NCI-H446 (cell line): ENCODE results near the gene PLCD1.
A peak's percentile ranks its signal among the peaks of the same experiment; 100 is the strongest.
"Not testable (repeated sequence)": the region's sequence is repeated elsewhere in the genome, so short reads cannot be mapped to it uniquely, and the experiment has no call there.

ENCODE experiments used
- DNase-seq, 2 experiments: peaks; one replicate each; lab custom pipeline; 2025; lab: John Stamatoyannopoulos, UW

Gene PLCD1

DNA sequence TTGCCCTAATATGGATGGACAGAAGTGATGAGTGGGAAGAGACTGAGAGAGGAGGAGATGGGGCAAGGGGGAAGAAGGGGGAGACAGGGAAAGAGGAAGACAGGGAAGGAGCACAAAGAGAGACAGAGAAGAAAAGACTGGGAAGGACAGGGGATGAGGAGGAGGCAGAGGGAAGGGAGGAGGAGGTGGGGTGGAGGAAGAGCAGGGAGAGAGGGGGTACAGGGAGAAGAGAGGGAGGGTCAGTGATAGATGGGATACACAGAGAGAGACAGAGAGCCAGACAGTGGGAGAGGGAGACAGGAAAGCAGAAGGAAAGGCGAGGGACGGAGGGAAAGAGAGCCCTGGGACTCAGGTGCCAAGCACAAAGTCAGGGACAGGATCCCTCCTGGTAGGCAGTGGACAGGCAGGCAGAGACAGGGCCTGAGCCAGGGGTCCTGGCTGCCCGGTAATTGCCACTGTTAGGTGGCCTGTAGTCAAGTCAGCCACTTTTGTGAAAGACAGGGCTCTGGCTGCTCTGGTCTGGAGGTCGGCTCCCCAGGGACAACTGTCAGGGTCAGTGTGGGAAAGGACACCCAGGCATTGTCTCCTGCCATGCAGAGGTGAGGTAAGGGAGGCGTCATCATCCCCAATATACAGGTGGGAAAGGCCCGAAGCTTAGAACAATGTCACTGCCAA lies 29.1 kb downstream of the PLCD1 start:
- no peak for DNase-seq

DNA sequence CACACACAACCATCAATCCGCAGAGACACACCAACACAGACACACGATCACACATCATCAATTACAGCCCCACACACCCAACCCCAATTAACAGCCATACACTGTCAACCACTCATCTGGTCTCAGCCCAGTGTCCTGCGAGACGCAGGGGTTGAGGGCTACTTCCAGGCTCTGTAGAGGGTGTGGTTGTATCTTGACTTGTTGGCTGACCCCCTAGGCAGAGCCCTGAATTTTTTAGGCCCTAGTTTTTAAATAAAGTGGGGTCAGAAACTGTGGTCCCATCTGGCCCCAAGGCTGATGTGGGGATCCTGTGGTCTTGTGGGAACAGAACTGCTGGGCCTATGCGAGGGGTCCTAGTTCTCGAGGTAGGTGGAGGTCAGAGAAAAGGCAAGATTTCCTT lies 29.6 kb downstream of the PLCD1 start:
- DNase-seq, result no peak

DNA sequence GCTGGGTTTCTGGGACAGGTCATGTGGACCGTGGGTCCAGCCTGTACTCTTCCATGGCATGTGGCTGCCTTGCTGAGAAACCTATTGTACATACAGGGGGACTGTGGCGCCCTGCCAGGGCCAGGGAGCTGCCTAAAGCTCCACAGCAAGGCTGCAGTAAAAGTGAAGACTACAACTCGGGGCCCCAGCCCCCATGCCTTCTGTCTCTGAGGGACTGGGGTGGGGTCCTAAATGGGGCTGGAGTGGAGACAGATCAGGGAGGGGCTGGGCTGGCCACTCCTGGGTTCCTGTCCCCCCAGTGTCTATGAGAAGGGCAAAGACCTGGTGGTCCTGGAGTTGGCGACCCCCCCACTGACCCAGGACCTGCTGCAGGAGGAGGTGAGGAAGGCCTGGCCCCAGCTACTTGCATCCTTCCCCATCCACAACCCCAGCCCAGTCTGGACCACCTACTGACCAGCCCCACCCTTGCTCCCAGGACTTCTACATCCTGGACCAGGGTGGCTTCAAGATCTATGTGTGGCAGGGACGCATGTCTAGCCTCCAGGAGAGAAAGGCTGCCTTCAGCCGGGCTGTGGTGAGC lies 31.6 kb downstream of the PLCD1 start:
- no peak for DNase-seq

- DNase-seq, result no peak
Observed at GRCh38 chr3:37997342-37997741, 32.1 kb downstream of the PLCD1 start.

GRCh38 chr3:37996785-37997301 lies 32.6 kb downstream of the PLCD1 start:
- DNase-seq, result peak in 1 of 2 experiments; percentile 67

DNA sequence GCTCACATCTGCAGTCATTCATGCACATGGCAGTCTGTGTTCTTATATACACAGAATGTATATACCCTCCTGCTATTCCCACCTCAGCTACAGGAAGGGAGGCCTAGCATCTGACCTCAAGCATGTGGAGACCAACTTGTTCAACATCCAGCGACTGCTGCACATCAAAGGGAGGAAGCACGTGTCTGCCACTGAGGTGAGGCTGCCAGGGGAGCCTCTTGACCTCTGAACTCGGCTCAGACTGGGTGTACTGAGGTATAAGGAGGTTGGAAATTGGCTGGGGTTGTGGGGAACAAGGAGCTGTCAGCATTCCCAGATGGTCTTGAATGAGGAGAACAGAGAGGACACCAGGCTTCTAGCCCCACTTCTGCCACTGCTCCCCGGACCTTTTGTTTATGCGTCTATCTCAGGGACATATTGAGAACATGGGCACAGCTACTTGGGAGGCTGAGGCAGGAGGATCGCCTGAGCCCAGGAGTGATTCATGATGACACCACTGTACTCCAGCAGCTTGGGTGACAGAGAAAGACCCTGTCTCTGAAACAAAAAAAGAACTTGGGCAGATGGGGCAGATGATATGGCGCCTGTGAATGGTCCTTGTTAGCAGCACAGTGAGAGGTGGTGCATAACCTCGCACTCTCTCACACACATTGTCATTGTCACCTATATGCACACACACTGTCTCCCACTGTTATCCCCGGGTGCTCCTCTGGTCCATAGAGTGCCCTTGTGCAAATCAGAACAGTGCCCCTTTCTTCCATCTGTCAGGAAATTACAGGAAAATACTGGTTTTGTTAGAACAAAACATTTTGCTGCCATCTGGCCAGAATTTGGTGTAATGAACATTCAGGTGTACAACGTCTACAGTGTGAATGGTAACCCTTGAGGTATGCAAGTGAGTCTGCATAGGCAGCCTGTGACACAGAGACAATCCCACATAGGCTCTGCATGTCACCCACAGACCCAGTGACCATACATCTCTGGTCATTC lies 33.5 kb downstream of the PLCD1 start:
- DNase-seq, result peak in 1 of 2 experiments; percentile 3

DNA sequence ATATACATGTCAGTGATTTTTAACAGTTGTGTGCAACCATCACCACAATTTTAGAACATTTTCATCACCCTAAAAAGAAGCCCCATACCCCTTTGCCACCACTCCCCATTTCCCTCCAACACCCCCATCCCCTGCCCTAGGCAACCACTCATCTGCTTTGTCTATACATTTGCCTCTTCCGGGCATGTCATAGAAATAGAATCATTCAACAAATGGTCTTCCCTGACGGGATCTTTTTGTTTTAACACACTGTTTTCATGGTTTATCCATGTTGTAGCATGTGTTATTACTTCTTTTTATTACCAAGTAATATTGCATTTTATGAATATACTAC lies 34.8 kb downstream of the PLCD1 start:
- no peak for DNase-seq

DNA sequence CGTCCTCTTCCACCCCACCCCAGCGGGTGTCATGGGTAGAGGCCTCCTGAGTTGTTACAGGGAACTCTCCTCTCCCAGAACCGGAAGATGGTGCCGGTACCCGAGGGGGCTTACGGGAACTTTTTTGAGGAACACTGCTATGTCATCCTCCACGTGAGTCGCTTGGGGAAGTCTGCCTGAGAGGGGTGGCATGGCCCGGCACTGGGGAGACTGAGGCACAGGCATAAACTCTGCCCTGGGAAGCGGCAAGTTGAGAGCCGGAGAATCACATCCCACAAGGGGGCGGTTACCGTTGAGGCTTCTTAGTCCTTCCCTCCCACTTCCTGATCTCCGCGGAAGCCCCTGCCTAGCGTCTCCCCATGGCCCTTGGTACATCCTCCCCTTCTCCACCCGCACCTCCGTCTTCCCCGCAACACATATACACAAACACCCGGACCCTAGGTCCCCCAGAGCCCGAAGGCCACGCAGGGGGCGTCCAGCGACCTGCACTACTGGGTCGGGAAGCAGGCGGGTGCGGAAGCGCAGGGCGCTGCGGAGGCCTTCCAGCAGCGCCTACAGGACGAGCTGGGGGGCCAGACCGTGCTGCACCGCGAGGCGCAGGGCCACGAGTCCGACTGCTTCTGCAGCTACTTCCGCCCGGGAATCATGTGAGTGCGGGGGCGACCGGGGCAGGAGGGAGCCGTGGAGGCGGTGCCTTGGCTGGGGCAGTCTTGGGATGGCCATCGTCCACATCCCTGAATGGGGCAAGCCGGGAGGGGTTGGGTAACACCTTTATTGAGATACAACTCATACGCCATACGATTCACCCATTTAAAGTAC lies 35.4 kb downstream of the PLCD1 start:
- DNase-seq, result no peak

DNA sequence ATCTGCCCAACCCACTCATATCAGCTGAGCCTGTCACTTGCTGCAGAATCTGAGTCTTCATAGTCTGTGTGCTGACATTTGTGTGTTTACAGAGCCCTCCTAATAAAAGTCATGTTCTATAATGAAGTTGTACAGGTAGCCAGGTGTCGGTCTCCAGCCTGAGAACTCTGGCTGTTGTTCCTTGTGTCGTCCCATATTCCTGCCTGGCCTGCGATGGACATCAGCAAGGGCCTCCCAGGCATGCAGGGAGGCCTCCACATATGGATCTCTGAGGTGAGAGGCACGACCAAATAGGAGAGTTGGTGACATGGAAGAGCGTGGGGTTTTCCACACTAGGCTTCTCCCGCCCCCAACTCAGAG lies 36.0 kb downstream of the PLCD1 start:
- no peak for DNase-seq

DNA sequence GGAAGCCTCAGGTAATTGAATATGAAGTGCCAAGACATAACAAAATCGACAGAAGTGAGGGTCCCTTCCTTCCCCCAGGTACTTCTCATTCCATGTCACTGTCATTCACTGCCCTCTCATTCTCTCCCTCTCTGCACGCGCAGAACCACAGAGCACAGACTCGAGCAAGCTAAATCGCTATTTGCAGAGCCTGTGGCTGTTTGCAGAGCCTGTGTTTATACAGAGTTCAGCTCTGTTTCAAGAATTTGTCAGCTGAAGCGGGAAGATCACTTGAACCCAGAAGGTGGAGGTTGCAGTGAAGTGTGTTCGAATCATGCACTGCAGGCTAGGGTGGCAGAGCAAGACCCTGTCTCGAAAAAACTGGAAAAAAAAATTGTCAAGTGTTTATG lies 36.4 kb downstream of the PLCD1 start:
- DNase-seq, result no peak

- no peak for DNase-seq
Observed at GRCh38 chr3:37992271-37993066, 37.0 kb downstream of the PLCD1 start.

GRCh38 chr3:37991823-37992222 lies 37.6 kb downstream of the PLCD1 start:
- no peak for DNase-seq

DNA sequence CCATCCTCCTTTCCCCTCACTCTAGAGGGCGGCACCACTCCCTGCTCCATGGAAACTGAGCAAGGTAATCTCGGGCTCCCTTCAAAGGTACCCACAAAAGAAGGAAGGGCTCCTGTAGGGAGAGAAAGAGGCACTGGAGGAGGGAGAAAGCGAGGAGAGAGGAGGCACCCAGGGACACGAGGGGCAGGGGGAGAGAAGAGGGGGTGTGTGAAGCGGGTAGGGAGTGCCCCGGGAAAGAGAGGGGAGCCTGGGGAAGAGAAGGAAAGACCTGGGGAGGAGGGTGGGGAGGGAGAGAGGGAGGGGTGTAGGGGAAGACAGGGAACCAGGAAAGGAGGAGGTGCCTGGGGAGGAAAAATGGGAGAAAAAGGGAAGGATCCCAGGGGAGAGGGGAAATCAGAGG lies 38.3 kb downstream of the PLCD1 start:
- DNase-seq, result no peak

DNA sequence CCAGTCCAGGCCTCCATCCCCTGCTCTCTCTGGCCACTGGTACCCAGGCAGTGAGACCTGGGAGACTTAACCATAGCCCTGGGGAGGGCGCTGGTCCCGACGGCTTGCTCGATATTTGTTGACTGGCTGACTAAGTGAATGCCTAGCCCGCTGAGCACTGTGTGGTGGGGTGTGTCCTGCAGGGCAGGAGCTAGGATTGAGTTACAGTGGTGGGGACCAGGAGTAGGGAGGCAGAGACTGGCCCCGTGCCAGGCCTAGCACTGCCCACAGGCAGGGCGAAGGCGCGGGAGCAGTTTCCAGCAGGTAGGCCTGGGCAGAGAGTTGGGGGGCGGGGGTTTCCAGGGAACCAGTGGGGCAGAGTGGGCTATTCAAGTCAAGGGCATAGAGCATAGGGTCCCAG lies 38.9 kb downstream of the PLCD1 start, which contains the start of gene VILL:
TSS of gene VILL (plus strand) at position 260 of the 400 bp plus-strand sequence. CDS start 2,887 bp downstream, outside the sequence.
- no peak for DNase-seq

DNA sequence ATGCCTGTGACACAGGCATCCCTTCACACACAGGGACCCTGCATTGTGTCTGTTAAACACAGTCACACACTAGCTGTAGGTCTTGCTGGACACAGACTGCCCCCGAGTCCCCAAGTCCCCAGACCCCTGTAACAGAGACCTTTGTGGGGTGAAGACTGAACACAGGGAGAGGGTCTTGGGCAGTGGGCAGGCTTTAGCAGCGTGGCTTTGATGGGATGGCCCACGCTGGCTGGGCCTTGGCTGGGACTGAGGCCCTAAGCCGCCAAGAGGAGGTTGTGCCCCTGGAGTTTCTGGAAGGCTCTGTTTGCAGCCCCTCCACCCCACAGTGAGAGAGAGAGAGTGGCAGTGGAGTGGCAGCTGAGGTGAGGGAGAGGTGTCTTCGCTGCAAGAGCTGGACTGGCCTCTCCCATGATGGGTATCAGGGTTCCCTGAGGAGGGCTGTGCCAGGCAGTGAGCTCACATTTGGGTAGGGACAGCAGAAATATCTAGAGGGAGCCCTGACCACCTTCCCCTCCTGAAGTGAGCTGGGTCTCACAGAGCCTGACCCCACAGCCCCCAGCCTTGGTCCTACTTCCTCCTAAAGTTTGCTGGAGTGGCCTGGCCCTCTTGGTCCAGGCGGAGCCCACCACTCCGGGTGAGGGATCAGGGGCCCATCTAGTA lies 39.5 kb downstream of the PLCD1 start:
- DNase-seq, result no peak

- DNase-seq, result no peak
Observed at GRCh38 chr3:37988931-37989525, 40.4 kb downstream of the PLCD1 start.

DNA sequence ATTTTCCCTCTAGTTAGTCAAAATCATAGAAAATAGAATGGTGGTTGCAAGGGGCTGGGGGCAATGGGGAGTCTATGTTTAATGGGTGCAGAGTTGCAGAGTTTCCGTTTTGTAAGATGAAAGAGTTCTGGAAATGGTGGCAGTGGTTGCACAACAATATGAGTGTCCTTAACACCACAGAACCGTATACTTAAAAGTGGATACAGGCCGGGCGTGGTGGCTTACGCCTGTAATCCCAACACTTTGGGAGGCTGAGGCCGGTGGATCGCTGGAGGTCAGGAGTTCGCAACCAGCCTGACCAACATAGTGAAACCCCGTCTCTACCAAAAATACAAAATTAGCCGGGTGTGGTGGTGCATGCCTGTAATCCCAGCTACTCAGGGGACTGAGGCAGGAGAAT lies 41.1 kb downstream of the PLCD1 start:
- not testable (repeated sequence) for DNase-seq

GRCh38 chr3:37987751-37988179 lies 41.7 kb downstream of the PLCD1 start:
- DNase-seq, result no peak

DNA sequence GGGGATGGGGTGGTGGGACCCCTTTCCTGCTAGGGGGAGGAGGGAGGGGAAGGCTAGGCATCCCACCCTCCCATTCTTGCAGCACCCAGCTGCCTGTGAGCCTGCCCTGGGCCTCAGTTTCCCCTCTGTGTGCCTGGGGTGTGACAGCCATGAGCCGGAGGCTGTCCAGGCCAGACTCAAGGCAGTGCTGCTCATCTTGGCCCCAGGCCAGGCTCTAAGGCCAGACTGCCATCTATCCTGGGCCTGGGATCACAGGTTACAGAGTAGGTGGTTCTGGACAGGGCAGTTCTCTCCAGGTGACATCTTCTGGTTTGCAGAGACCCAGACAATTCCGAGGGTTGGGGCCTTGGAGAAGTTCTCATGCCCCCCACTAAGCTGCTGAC lies 42.1 kb downstream of the PLCD1 start:
- no peak for DNase-seq
